Measurements from ENCODE around the gene POLR2J. TPM values are rescaled to one million over a fixed set of nuclear protein-coding genes. Genes with fewer than 3 reads are reported as not detected.
A peak's percentile ranks its signal among the peaks of the same experiment; 100 is the strongest.

Gene POLR2J
- total RNA-seq, 1 experiment from 2014 or later: 42.2 TPM

DNA sequence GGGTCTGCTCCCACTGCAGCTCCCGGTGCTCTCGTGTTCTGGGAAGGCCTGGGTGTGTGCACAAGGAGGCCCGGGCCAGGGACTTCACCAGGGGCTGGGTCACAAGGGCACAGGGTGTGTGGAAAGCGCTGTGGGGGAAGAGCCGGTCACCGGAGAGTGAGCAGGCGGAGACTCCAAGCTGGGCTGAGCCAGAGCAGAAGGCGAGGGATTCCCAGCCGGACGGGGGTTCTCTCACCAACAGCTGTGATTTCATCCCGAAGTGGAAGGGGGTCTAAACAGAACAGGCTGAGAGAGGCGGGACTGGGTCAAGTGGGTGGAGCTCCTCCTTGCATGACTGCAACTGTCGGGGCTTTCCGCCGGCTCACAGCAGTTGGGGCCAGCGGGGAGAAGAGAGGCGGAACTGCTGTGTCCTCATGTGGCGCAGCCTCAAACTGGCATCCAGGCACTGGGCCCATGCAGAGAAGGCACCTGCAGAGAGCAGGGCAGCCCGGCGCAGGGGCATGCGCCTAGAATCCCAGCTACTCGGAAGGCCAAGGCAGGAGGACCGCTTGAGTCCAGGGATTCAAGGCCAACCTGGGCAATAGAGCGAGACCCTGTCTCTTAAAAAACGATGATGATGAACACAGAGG lies 53.0 kb downstream of the POLR2J start:
- DNase-seq: peak; percentile 78
- H3K27me3 ChIP-seq (ENCODE audit: control insufficient read depth, insufficient read depth, low read length): no peaks in the 10 kb centered on the region

DNA sequence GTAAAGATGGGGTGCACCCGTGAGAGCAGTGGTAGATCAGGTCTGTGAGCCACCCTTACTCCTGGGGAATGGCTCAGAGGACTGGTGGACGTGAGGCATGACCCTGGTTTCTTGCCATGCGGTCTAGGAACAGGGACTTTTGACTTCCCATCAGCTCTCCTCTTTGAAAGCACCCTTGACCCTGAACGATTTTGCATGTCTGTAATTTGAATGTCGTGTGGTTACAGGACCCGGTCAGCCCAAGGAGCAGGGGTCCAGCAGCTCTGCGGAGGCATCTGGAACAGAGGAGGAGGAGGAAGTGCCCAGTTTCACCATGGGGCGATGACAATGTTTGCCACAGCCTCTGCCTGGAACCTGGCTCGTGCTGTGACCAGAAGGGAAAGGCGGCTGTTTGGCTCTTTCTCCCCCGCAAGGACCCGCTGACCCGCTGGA lies 53.9 kb downstream of the POLR2J start:
- Histone ChIP-seq H3K27me3 (ENCODE audit: control insufficient read depth, insufficient read depth, low read length) (no peaks in the 10 kb centered on the region), H3K36me3 (replicated peaks; ENCODE audit: control insufficient read depth, insufficient read depth, low read length) (peaks cover 9% of the 10 kb centered on the region), H3K4me3 (ENCODE audit: insufficient read depth, low read depth, low read length) (no peak overlapping the region)
- DNase-seq: peak; percentile 32

More for the DNA sequence above, 53.0 kb downstream of the POLR2J start:
- no peak overlapping the region for H3K4me3 ChIP-seq (ENCODE audit: insufficient read depth, low read depth, low read length)
- H3K36me3 ChIP-seq (replicated peaks; ENCODE audit: control insufficient read depth, insufficient read depth, low read length): peaks cover 9% of the 10 kb centered on the region

DNA sequence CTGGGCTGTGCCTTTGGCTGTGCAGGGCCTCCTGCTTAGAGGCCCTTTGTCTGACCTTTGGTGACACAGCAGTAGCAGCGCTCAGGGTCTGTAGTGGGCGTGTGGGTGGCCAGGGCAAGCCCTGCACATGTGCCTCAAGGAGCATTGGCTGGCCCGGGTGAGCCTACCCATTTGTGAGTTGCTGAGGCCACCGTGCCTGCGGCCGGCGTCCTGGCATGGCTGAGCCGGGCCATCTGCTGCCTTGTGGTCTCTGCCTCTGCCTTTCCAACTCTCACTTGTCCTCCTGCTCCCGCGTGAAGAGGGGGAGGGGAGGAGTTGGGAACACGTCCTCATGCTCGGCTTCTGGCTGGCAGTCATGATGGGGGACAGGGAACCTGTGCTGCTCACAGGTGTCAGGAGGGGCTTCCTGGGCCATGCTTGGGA lies 54.6 kb downstream of the POLR2J start:
- no peaks in the 10 kb centered on the region for H3K27me3 ChIP-seq (ENCODE audit: control insufficient read depth, insufficient read depth, low read length)
- DNase-seq: peak; percentile 63
- peaks cover 9% of the 10 kb centered on the region for H3K36me3 ChIP-seq (replicated peaks; ENCODE audit: control insufficient read depth, insufficient read depth, low read length)
- no peak overlapping the region for H3K4me3 ChIP-seq (ENCODE audit: insufficient read depth, low read depth, low read length)

Other genes with a start within 250 kb of the POLR2J start
- gene SH2B2, start 192.1 kb downstream of the POLR2J start, total RNA-seq (2014; rRNA removed; shearing (Covaris generic)): 6.2 and 11.1 TPM in 2 replicates
- gene SPDYE6, start 122.5 kb downstream of the POLR2J start, total RNA-seq (2014; rRNA removed; shearing (Covaris generic)): not detected in 2 replicates
- gene PRKRIP1, start 82.6 kb downstream of the POLR2J start, total RNA-seq (2014; rRNA removed; shearing (Covaris generic)): 20.5 and 24.4 TPM in 2 replicates
- 13.3 and 17.3 TPM in 2 replicates for gene ORAI2, start 45.3 kb downstream of the POLR2J start, total RNA-seq (2014; rRNA removed; shearing (Covaris generic))
- gene ALKBH4, start 14.1 kb downstream of the POLR2J start, total RNA-seq (2014; rRNA removed; shearing (Covaris generic)): 29.1 and 30.5 TPM in 2 replicates
- 54.0 and 67.2 TPM in 2 replicates for gene LRWD1, start 13.9 kb downstream of the POLR2J start, total RNA-seq (2014; rRNA removed; shearing (Covaris generic))
- gene RASA4B, start 38.9 kb upstream of the POLR2J start, total RNA-seq (2014; rRNA removed; shearing (Covaris generic)): 3.2 and 5.9 TPM in 2 replicates
- gene UPK3BL2, start 64.8 kb upstream of the POLR2J start, total RNA-seq (2014; rRNA removed; shearing (Covaris generic)): 4.0 and 13.2 TPM in 2 replicates
- gene SPDYE2, start 72.3 kb upstream of the POLR2J start, total RNA-seq (2014; rRNA removed; shearing (Covaris generic)): not detected in 2 replicates
- 12.7 and 13.8 TPM in 2 replicates for gene POLR2J3, start 93.7 kb upstream of the POLR2J start, total RNA-seq (2014; rRNA removed; shearing (Covaris generic))
- gene RASA4, start 137.8 kb upstream of the POLR2J start, total RNA-seq (2014; rRNA removed; shearing (Covaris generic)): 7.8 and 9.3 TPM in 2 replicates
- gene UPK3BL1, start 163.9 kb upstream of the POLR2J start, total RNA-seq (2014; rRNA removed; shearing (Covaris generic)): 21.6 and 28.3 TPM in 2 replicates
- gene SPDYE2B, start 171.4 kb upstream of the POLR2J start, total RNA-seq (2014; rRNA removed; shearing (Covaris generic)): not detected in 2 replicates
- gene POLR2J2, start 192.7 kb upstream of the POLR2J start, total RNA-seq (2014; rRNA removed; shearing (Covaris generic)): 0.83 and 1.7 TPM in 2 replicates